HuH-7 (cell line): ENCODE measurements around the gene CCR3.

Experiments
- DNase-seq: peaks from one replicate; pipeline ENCODE4 v3.0.0; 2011; ENCODE audit warnings: low spot score

CCR3 gene

GRCh38 chr3:46221391-46221790 lies 20.9 kb upstream of the CCR3 start:
- DNase-seq = no peak

- DNase-seq = no peak
These were observed 20.3 kb upstream of the CCR3 start for GRCh38 chr3:46221938-46222337.

GRCh38 chr3:46222435-46223161 lies 19.7 kb upstream of the CCR3 start:
- no peak for DNase-seq

GRCh38 chr3:46228260-46229242 lies 13.7 kb upstream of the CCR3 start:
- DNase-seq = no peak

GRCh38 chr3:46231323-46231722 lies 10.9 kb upstream of the CCR3 start:
- DNase-seq = no peak

- DNase-seq = no peak
These were observed 9.1 kb upstream of the CCR3 start for GRCh38 chr3:46233194-46233593.

- DNase-seq = no peak
These were observed 6.8 kb upstream of the CCR3 start for GRCh38 chr3:46235425-46235824.

GRCh38 chr3:46236294-46237054 lies 5.8 kb upstream of the CCR3 start:
- DNase-seq = no peak

- DNase-seq = no peak
These were observed 3.9 kb upstream of the CCR3 start for GRCh38 chr3:46238386-46238785.

- DNase-seq = no peak
These were observed 2.8 kb upstream of the CCR3 start for GRCh38 chr3:46239301-46239938.

GRCh38 chr3:46239952-46240351 lies 2.3 kb upstream of the CCR3 start:
- no peak for DNase-seq

GRCh38 chr3:46243560-46243959 lies 1.3 kb downstream of the CCR3 start:
- no peak for DNase-seq

- DNase-seq = no peak
These were observed 2.9 kb downstream of the CCR3 start for GRCh38 chr3:46245146-46245545.

- no peak for DNase-seq
These were observed 10.7 kb downstream of the CCR3 start for GRCh38 chr3:46252980-46253379.

GRCh38 chr3:46258525-46258924 lies 16.3 kb downstream of the CCR3 start:
- DNase-seq = no peak

- no peak for DNase-seq
These were observed 19.8 kb downstream of the CCR3 start for GRCh38 chr3:46261926-46262594.

GRCh38 chr3:46264002-46264401 lies 21.7 kb downstream of the CCR3 start:
- DNase-seq = no peak

- DNase-seq = no peak
These were observed 24.3 kb downstream of the CCR3 start for GRCh38 chr3:46266598-46266997.

GRCh38 chr3:46269556-46269955 lies 27.3 kb downstream of the CCR3 start:
- DNase-seq = no peak

GRCh38 chr3:46270474-46270873 lies 28.2 kb downstream of the CCR3 start:
- no peak for DNase-seq

- DNase-seq = no peak
These were observed 29.0 kb downstream of the CCR3 start for GRCh38 chr3:46271209-46271745.
